ENCODE data around the gene SIGLEC7. TPM values are rescaled to one million over a fixed set of nuclear protein-coding genes. Genes with fewer than 3 reads are reported as not detected.

Gene SIGLEC7
- total RNA-seq, 2 donors from 2014 or later, result 0.26 to 1.7 TPM

GRCh38 chr19:51101171-51101865 is 40.8 kb upstream of the SIGLEC7 start:
- Histone ChIP-seq H3K4me3 (no peak overlapping the region), H3K4me1 (peaks cover 0 to 36% of the 10 kb centered on the region in 2 donors), H3K36me3 (peaks cover 18% of the 10 kb centered on the region), H3K27ac (peak overlapping the region; percentile 39 to 50), H3K27me3 (no peaks in the 10 kb centered on the region), H3K9me3 (no peaks in the 10 kb centered on the region)
- TF ChIP-seq CTCF (IDR thresholded peaks at IDR 0.05), result no peak
- no peak for DNase-seq (ENCODE audit: low spot score)

- Histone ChIP-seq H3K36me3 (peaks cover 18% of the 10 kb centered on the region), H3K4me3 (no peak overlapping the region), H3K9me3 (no peaks in the 10 kb centered on the region), H3K27ac (no peak overlapping the region), H3K27me3 (no peaks in the 10 kb centered on the region), H3K4me1 (peaks cover 0 to 45% of the 10 kb centered on the region in 2 donors)
- TF ChIP-seq CTCF (IDR thresholded peaks at IDR 0.05), result no peak
- DNase-seq (ENCODE audit: low spot score), result no peak
Observed at GRCh38 chr19:51102991-51103390, 39.1 kb upstream of the SIGLEC7 start.

- Histone ChIP-seq H3K4me3 (no peak overlapping the region), H3K27ac (no peak overlapping the region), H3K27me3 (no peaks in the 10 kb centered on the region), H3K36me3 (peaks cover 18% of the 10 kb centered on the region), H3K9me3 (no peaks in the 10 kb centered on the region), H3K4me1 (peaks cover 0 to 46% of the 10 kb centered on the region in 2 donors)
- no peak for DNase-seq (ENCODE audit: low spot score)
- TF ChIP-seq CTCF (IDR thresholded peaks at IDR 0.05), result no peak
Observed at GRCh38 chr19:51103926-51104341, 38.2 kb upstream of the SIGLEC7 start.

GRCh38 chr19:51107406-51108065 is 34.6 kb upstream of the SIGLEC7 start:
- H3K27ac ChIP-seq, result peak overlapping the region; percentile 30 to 70
- H3K4me3 ChIP-seq, result peak overlapping the region; percentile 57 to 77
- no peaks in the 10 kb centered on the region for H3K9me3 ChIP-seq
- TF ChIP-seq CTCF (IDR thresholded peaks at IDR 0.05), result no peak
- no peak for DNase-seq (ENCODE audit: low spot score)
- H3K4me1 ChIP-seq, result peaks cover 0 to 18% of the 10 kb centered on the region in 2 donors
- no peaks in the 10 kb centered on the region for H3K27me3 ChIP-seq
- peaks cover 13% of the 10 kb centered on the region for H3K36me3 ChIP-seq

- DNase-seq (ENCODE audit: low spot score), result peak; percentile 99
- Histone ChIP-seq H3K27me3 (no peaks in the 10 kb centered on the region), H3K4me1 (peaks cover 0 to 18% of the 10 kb centered on the region in 2 donors), H3K27ac (peak within 1 kb of the TSS; percentile 56 to 70), H3K9me3 (no peaks in the 10 kb centered on the region), H3K36me3 (peaks cover 7% of the 10 kb centered on the region), H3K4me3 (peak within 1 kb of the TSS; percentile 57 to 77)
- no peak for TF ChIP-seq CTCF (IDR thresholded peaks at IDR 0.05)
Observed at GRCh38 chr19:51108066-51108804, 33.9 kb upstream of the SIGLEC7 start, which contains the start of gene CTU1. Gene CTU1, minus strand, starts transcription at chr19:51108409. Its CDS starts 3,840 bp downstream, at chr19:51104569.

Measured in right atrium auricular region (tissue), 2 donors.